Mucosa of descending colon (tissue), 3 donors: ENCODE results near the gene HPGD. TPM values are rescaled to one million over a fixed set of nuclear protein-coding genes. Genes with fewer than 3 reads are reported as not detected.

ENCODE experiments used
- ATAC-seq: fragments of 200-7000 bp; cut with Tn5 transposase; one replicate; pipeline ENCODE4 v1.9.1; 2020; ENCODE audit warnings: mild to moderate bottlenecking, moderate library complexity
- DNase-seq, 3 donors: peaks; one replicate each; pipeline ENCODE4 v3.0.0-alpha.2; 2020
- H3K36me3 ChIP-seq: fragments of 200-600 bp; one replicate; pipeline ENCODE4 v1.8.0; 2021; ENCODE audit warnings: low read depth, mild to moderate bottlenecking
- H3K4me1 ChIP-seq: fragments of 200-600 bp; one replicate; pipeline ENCODE4 v1.8.0; 2021; ENCODE audit warnings: low read depth, mild to moderate bottlenecking
- H3K4me3 ChIP-seq: fragments of 200-600 bp; one replicate; pipeline ENCODE4 v1.8.0; 2021; ENCODE audit warnings: mild to moderate bottlenecking
- H3K9me3 ChIP-seq: fragments of 200-600 bp; one replicate; pipeline ENCODE4 v1.8.0; 2021; ENCODE audit warnings: mild to moderate bottlenecking
- CTCF ChIP-seq: fragments of 200-600 bp; IDR thresholded peaks from one replicate; pipeline ENCODE4 v1.8.0; 2022; ENCODE audit warnings: antibody characterized with exemption, mild to moderate bottlenecking
- intact Hi-C, 2 donors: fragments of 100-400 bp; cut with DNase I in 1 of 2; cut with micrococcal nuclease in 1 of 2; formaldehyde crosslinking; loops; one replicate each; pipeline versions ENCODE4 v1.11.0 to v1.11.1; 2022; cut with DNase I, micrococcal nuclease
- total RNA-seq, 3 donors: library from RNA; stranded (reverse); fragmentation: NEBNext Ultra II Directional in 2 of 3; extraction: Animal tissue kit (Norgen Biotek cat#: 25700) in 2 of 3; gene quantifications; one replicate each; pipeline versions ENCODE4 v1.2.1 to v1.2.4, GENCODE V29; 2021 to 2023
- donor health status: DM: no; HTN: no; CAD: no; lungs with moderate emphysema.
- donor health status: DM: no; HTN: no; CAD: no.
- donor health status: DM: no; HTN: yes; CAD: no.

Gene HPGD
- total RNA-seq, 3 donors from 2014 or later, result 177 to 256 (median 237) TPM

GRCh38 chr4:174461466-174462106, 60.7 kb downstream of the HPGD start:
- Histone ChIP-seq H3K9me3 (no peaks in the 10 kb centered on the region), H3K36me3 (no peaks in the 10 kb centered on the region), H3K4me3 (no peak overlapping the region), H3K4me1 (peaks cover 16% of the 10 kb centered on the region)
- ATAC-seq, result peak; percentile 95
- intact Hi-C loops, result no loop called here
- TF ChIP-seq CTCF, result no peak
- peak in 1 of 3 donors; percentile 27 for DNase-seq

GRCh38 chr4:174460684-174461083, 61.6 kb downstream of the HPGD start:
- TF ChIP-seq CTCF, result no peak
- Histone ChIP-seq H3K4me3 (no peak overlapping the region), H3K4me1 (peaks cover 16% of the 10 kb centered on the region), H3K36me3 (no peaks in the 10 kb centered on the region), H3K9me3 (no peaks in the 10 kb centered on the region)
- ATAC-seq (peak; percentile 57), DNase-seq (no peak)
- intact Hi-C loops, result no loop called here

- H3K4me1 ChIP-seq, result peaks cover 24% of the 10 kb centered on the region
- intact Hi-C loops, result no loop called here
These were observed 64.8 kb downstream of the HPGD start for GRCh38 chr4:174457468-174457867.

GRCh38 chr4:174454815-174455473, 67.3 kb downstream of the HPGD start:
- Histone ChIP-seq H3K4me1 (peaks cover 22% of the 10 kb centered on the region), H3K9me3 (no peaks in the 10 kb centered on the region), H3K4me3 (no peak overlapping the region), H3K36me3 (no peaks in the 10 kb centered on the region)
- DNase-seq, result peak; percentile 53 to 60 (median 53)
- intact Hi-C loops, result no loop called here
- no peak for TF ChIP-seq CTCF
- ATAC-seq, result peak; percentile 77

More at GRCh38 chr4:174457468-174457867, 64.8 kb downstream of the HPGD start:
- ATAC-seq (no peak), DNase-seq (no peak)
- H3K4me3 ChIP-seq, result no peak overlapping the region
- H3K9me3 ChIP-seq, result no peaks in the 10 kb centered on the region
- TF ChIP-seq CTCF, result no peak
- H3K36me3 ChIP-seq, result no peaks in the 10 kb centered on the region

- H3K36me3 ChIP-seq, result no peaks in the 10 kb centered on the region
- no peak for ATAC-seq
- peaks cover 26% of the 10 kb centered on the region for H3K4me1 ChIP-seq
- no peak overlapping the region for H3K4me3 ChIP-seq
- H3K9me3 ChIP-seq, result no peaks in the 10 kb centered on the region
- TF ChIP-seq CTCF, result no peak
- no peak for DNase-seq
- intact Hi-C loops, result no loop called here
These were observed 70.5 kb downstream of the HPGD start for GRCh38 chr4:174451718-174452296.
